HEK293 (cell line): ENCODE measurements around the gene ANXA3.

Experiments
- CTCF ChIP-seq: fragments of 450-650 bp; formaldehyde crosslinking; IDR thresholded peaks from 2 replicates; pipeline ENCODE4 v1.5.1; 2016; ENCODE audit warnings: missing biosample characterization, missing genetic modification characterization
- KLF10 ChIP-seq: fragments of 450-650 bp; IDR thresholded peaks from 2 replicates; pipeline ENCODE4 v1.5.1; 2018; ENCODE audit warnings: missing biosample characterization, mild to moderate bottlenecking, missing genetic modification characterization
- MYNN ChIP-seq: fragments of 450-650 bp; formaldehyde crosslinking; IDR thresholded peaks from 2 replicates; pipeline ENCODE4 v1.5.1; 2016; ENCODE audit warnings: missing biosample characterization, missing genetic modification characterization, borderline replicate concordance
- ZNF10 ChIP-seq: fragments of 450-650 bp; formaldehyde crosslinking; IDR thresholded peaks from 2 replicates; pipeline ENCODE4 v1.5.1; 2017; ENCODE audit warnings: missing biosample characterization, missing genetic modification characterization
- ZNF112 ChIP-seq: fragments of 450-650 bp; formaldehyde crosslinking; IDR thresholded peaks from 2 replicates; pipeline ENCODE4 v1.5.0; 2017; ENCODE audit warnings: missing biosample characterization, missing genetic modification characterization
- ZNF133 ChIP-seq: fragments of 450-650 bp; formaldehyde crosslinking; IDR thresholded peaks from 2 replicates; pipeline ENCODE4 v1.5.1; 2016; ENCODE audit warnings: missing biosample characterization, missing genetic modification characterization
- ZNF2 ChIP-seq: fragments of 450-650 bp; formaldehyde crosslinking; IDR thresholded peaks from 2 replicates; pipeline ENCODE4 v1.5.1; 2016; ENCODE audit warnings: missing biosample characterization, missing genetic modification characterization
- ZNF274 ChIP-seq, 2 experiments: fragments of 200-500 bp in 1 of 2; fragments of 450-650 bp in 1 of 2; sonication (Bioruptor generic) in 1 of 2; formaldehyde crosslinking in 1 of 2; IDR thresholded peaks; 2 replicates each; pipeline versions ENCODE4 v1.5.1 to v1.6.1; 2014 to 2016; ENCODE audit warnings: borderline replicate concordance in 1 of 2, inconsistent platforms in 1 of 2, low read length in 1 of 2, missing biosample characterization in 1 of 2, missing genetic modification characterization in 1 of 2
- ZNF391 ChIP-seq: fragments of 450-650 bp; formaldehyde crosslinking; IDR thresholded peaks from 2 replicates; pipeline ENCODE4 v1.5.1; 2016; ENCODE audit warnings: low read depth, missing biosample characterization, missing genetic modification characterization, borderline replicate concordance
- ZNF426 ChIP-seq: fragments of 450-650 bp; formaldehyde crosslinking; IDR thresholded peaks from 2 replicates; pipeline ENCODE4 v1.5.1; 2017; ENCODE audit warnings: missing biosample characterization, missing genetic modification characterization, mild to moderate bottlenecking, inconsistent platforms, moderate library complexity

- no peak for TF ChIP-seq CTCF (tag by site-specific recombination)
- no peak for TF ChIP-seq KLF10 (tag by site-specific recombination)
- no peak for TF ChIP-seq ZNF133 (tag by site-specific recombination)
- TF ChIP-seq MYNN (tag by site-specific recombination) = no peak
- TF ChIP-seq ZNF2 = no peak
- TF ChIP-seq ZNF112 (tag by site-specific recombination) = no peak
- TF ChIP-seq ZNF391 (tag by site-specific recombination) = no peak
- TF ChIP-seq ZNF274 (IDR thresholded peaks at IDR 0.05; ENCODE audit: low read length) = no peak
- TF ChIP-seq ZNF274 (tag by site-specific recombination; IDR thresholded peaks at IDR 0.05; ENCODE audit: borderline replicate concordance) = no peak
- no peak for TF ChIP-seq ZNF10 (tag by site-specific recombination)
- TF ChIP-seq ZNF426 (tag by site-specific recombination) = no peak
These were observed 50.8 kb downstream of the ANXA3 start for GRCh38 chr4:78602334-78602733.
